AG04450 (cell line): Measurements from ENCODE around the gene GOSR2. TPM values are rescaled to one million over a fixed set of nuclear protein-coding genes. Genes with fewer than 3 reads are reported as not detected.

Experiments
- CTCF ChIA-PET: fragments of 300-600, 350-600 bp; formaldehyde crosslinking; extraction: SDS; loops from one replicate; lab custom pipeline; 2022; ENCODE audit warnings: antibody characterized with exemption, inconsistent platforms; lab: Charles Lee
- POLR2A ChIA-PET: fragments of 350-600 bp; formaldehyde crosslinking; extraction: SDS; loops from one replicate; lab custom pipeline; 2021; ENCODE audit warnings: antibody characterized with exemption, inconsistent platforms; lab: Yijun Ruan, JAX
- DNase-seq: peaks from one replicate; pipeline ENCODE4 v3.0.0-alpha.2; 2011; ENCODE audit warnings: low read depth, low spot score
- H3K27ac ChIP-seq: one replicate; pipeline ENCODE4 v1.5.1; 2012; ENCODE audit warnings: low read depth, low read length, control low read depth
- H3K27me3 ChIP-seq: one replicate; pipeline ENCODE4 v1.6.0; 2012; ENCODE audit warnings: low read length; ENCODE audit not compliant: control insufficient read depth, insufficient read depth
- H3K4me3 ChIP-seq: 2 replicates; pipeline ENCODE4 v1.5.1; 2011; ENCODE audit warnings: mild to moderate bottlenecking, low read depth, low read length, control low read depth
- H3K9me3 ChIP-seq: 2 replicates; pipeline ENCODE4 v1.5.1; 2012; ENCODE audit warnings: low read length; ENCODE audit not compliant: control insufficient read depth, insufficient read depth
- polyA plus RNA-seq: library from polyadenylated mRNA; depleted of rRNA; stranded (reverse); fragments of >200 nt; gene quantifications from 2 replicates; pipeline ENCODE4 v1.2.3, GENCODE V29; 2011
- TF ChIP-seq, protein P1 (sequence below): IDR thresholded peaks from 2 replicates; pipeline ENCODE4 v1.5.1; 2011; ENCODE audit warnings: low read depth, low read length, control low read depth, inconsistent platforms

GOSR2 gene
- polyA plus RNA-seq, 1 experiment: 87.7 TPM

DNA sequence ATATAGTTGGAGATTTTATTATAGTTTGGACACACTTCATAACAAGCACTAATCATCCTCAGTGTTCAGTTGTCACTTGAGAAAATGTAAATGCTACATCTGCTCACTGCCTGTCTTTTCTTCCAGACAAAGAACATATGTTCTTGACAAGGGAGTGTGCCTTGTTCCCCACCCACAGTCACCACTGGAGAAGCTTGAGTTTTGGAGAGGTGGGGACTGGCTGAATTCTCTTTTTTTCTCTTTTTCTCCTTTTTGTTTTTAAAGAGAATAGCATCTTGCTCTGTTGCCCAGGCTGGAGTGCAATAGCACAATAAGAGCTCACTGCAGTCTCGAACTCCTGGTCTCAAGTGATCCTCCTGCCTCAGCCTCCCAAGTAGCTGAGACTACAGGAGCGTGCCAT, 40.6 kb downstream of the GOSR2 start:
- TF ChIP-seq, protein P1, sequence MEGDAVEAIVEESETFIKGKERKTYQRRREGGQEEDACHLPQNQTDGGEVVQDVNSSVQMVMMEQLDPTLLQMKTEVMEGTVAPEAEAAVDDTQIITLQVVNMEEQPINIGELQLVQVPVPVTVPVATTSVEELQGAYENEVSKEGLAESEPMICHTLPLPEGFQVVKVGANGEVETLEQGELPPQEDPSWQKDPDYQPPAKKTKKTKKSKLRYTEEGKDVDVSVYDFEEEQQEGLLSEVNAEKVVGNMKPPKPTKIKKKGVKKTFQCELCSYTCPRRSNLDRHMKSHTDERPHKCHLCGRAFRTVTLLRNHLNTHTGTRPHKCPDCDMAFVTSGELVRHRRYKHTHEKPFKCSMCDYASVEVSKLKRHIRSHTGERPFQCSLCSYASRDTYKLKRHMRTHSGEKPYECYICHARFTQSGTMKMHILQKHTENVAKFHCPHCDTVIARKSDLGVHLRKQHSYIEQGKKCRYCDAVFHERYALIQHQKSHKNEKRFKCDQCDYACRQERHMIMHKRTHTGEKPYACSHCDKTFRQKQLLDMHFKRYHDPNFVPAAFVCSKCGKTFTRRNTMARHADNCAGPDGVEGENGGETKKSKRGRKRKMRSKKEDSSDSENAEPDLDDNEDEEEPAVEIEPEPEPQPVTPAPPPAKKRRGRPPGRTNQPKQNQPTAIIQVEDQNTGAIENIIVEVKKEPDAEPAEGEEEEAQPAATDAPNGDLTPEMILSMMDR: no peak
- no peak overlapping the region for H3K4me3 ChIP-seq
- no peaks in the 10 kb centered on the region for H3K9me3 ChIP-seq
- H3K27me3 ChIP-seq: peaks cover 18% of the 10 kb centered on the region
- H3K27ac ChIP-seq: no peak overlapping the region
- ChIA-PET POLR2A (no interaction called here), CTCF (interaction anchor here (0.7 kb wide), 1 partner anchor 121 kb away, joined by 3 read pairs; no protein-coding TSS in a partner anchor)
- DNase-seq: no peak

DNA sequence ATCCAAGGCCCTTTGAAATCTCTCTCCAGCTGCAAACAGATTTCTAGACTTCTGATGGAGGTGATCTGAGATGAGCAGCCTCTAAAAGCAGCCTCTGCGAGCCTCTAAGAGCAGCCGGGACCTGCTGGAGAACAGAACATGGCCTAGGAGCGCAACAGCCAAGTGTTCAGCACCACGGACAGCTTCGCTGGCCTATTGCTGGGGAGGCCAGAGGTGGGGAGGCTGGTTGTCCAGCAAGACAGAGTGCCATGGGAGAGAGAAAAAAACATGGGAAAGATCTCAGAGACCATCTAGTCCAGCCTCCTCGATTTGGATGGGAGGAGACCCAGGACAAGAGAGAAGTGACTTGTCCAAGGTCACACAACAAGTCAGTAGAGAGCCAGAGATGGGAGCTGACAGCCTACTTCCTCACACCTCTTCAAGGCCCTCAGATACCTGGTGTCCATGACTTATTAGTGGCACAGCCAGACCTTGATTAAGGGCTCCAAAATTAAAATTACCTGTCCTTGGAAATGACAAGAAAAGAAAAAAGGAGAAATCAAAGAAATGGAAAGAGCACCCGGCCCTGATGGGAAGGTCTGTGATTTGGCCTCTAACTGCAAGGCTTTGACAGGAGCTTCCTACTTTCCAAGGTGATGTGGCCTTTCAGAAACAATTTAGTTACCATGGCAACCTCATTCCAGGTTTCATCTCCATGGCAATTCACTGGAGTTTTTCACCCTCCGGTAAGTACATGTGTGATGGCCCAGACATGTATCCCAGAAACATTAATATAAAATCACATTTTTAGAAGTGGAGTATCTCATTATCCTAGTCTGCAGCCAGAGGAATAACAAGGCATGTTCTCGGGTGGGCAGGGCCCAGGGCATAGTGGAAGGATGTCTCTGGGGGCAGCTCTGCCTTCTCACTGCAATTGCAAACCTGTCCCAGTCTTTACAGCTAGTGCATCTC, 41.6 kb downstream of the GOSR2 start:
- POLR2A ChIA-PET: no interaction called here
- no peaks in the 10 kb centered on the region for H3K9me3 ChIP-seq

DNA sequence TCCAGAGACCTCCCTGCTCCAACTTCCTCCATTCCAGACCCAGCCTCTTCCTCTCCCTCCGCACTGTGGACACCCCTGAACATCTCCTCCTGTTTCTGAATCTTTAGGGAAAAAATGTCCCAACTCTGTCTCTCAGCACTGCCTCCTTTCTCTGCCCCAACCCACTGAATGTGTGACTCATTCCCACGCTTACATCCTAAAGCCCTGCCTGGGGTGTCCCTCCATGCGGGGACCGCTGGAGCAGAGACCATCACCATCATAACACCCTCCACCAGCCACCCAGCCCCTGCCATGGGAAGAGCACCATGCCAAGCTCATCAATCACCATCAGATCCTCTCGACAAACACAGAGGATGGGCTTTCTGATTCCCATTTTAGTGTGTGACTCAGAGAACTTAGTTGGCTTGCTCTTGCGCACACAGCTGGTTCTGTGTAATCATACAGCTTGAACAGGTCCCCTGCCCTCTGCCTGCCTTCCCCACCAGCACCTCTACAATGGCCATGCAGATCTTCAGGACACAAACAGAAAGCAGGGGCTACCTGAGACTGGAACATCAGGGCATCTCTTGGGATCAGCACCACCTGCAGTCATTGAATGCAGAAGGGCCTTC, 45.4 kb downstream of the GOSR2 start:
- H3K4me3 ChIP-seq: no peak overlapping the region
- no peaks in the 10 kb centered on the region for H3K9me3 ChIP-seq
- ChIA-PET CTCF (interaction anchor here (0.5 kb wide), 1 partner anchor 9 kb away, joined by 5 read pairs; no protein-coding TSS in a partner anchor), POLR2A (no interaction called here)
- peaks cover 26% of the 10 kb centered on the region for H3K27me3 ChIP-seq
- TF ChIP-seq, protein P1: no peak
- DNase-seq: no peak
- no peak overlapping the region for H3K27ac ChIP-seq

More for the DNA sequence above, 41.6 kb downstream of the GOSR2 start:
- peaks cover 18% of the 10 kb centered on the region for H3K27me3 ChIP-seq
- DNase-seq: no peak
- CTCF ChIA-PET: interaction anchor here (0.7 kb wide), 1 partner anchor 122 kb away, joined by 3 read pairs; no protein-coding TSS in a partner anchor
- no peak overlapping the region for H3K4me3 ChIP-seq
- no peak overlapping the region for H3K27ac ChIP-seq
- TF ChIP-seq, protein P1: no peak

DNA sequence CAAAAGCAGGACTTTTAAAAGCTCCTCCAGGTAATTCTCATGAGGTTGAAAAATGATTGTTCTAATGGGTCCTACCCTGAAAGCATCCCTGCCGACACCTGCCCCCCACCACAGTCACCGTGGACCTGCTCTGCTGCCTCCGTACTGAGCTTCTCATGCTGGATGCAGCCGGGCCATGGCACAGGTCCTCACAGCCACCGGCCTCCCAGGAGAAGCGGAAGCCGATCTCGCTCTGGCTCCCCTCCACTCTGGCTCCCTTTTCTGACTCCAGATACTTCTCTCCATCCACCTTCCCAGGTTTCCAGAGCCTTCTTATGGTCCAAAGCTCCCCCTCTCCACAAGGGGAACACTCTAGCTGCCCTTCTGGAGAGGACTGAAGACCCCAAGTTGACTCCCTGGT, 45.9 kb downstream of the GOSR2 start:
- Histone ChIP-seq H3K27ac (no peak overlapping the region), H3K9me3 (no peaks in the 10 kb centered on the region), H3K4me3 (no peak overlapping the region), H3K27me3 (peaks cover 28% of the 10 kb centered on the region)
- no peak for DNase-seq
- TF ChIP-seq, protein P1: no peak
- ChIA-PET POLR2A (no interaction called here), CTCF (interaction anchor here (1.0 kb wide), 1 partner anchor 29 kb away, joined by 3 read pairs; no protein-coding TSS in a partner anchor)
